ENCODE data around the gene RAP2A.

The RAP2A gene

GRCh38 chr13:97502706-97503105 is 68.7 kb downstream of the RAP2A start:
- H3K27me3 Mint-ChIP-seq (ENCODE audit: low read depth) = peaks cover 7% of the 10 kb centered on the region
- H3K36me3 Mint-ChIP-seq (ENCODE audit: low read depth) = no peaks in the 10 kb centered on the region
- no peak overlapping the region for H3K27ac Mint-ChIP-seq
- no peak for DNase-seq (ENCODE audit: low spot score)
- H3K9me3 Mint-ChIP-seq = no peaks in the 10 kb centered on the region
- H3K4me1 Mint-ChIP-seq (ENCODE audit: low read depth) = no peaks in the 10 kb centered on the region
- no peak overlapping the region for H3K4me3 Mint-ChIP-seq

GRCh38 chr13:97505017-97505416 is 71.0 kb downstream of the RAP2A start:
- no peaks in the 10 kb centered on the region for H3K36me3 Mint-ChIP-seq (ENCODE audit: low read depth)
- H3K27me3 Mint-ChIP-seq (ENCODE audit: low read depth) = peaks cover 7% of the 10 kb centered on the region
- H3K9me3 Mint-ChIP-seq = no peaks in the 10 kb centered on the region
- no peaks in the 10 kb centered on the region for H3K4me1 Mint-ChIP-seq (ENCODE audit: low read depth)
- no peak overlapping the region for H3K27ac Mint-ChIP-seq
- no peak for DNase-seq (ENCODE audit: low spot score)
- H3K4me3 Mint-ChIP-seq = no peak overlapping the region

- Mint-ChIP-seq H3K4me3 (no peak overlapping the region), H3K36me3 (ENCODE audit: low read depth) (no peaks in the 10 kb centered on the region), H3K27me3 (ENCODE audit: low read depth) (peaks cover 7% of the 10 kb centered on the region), H3K4me1 (ENCODE audit: low read depth) (no peaks in the 10 kb centered on the region), H3K9me3 (no peaks in the 10 kb centered on the region), H3K27ac (no peak overlapping the region)
- no peak for DNase-seq (ENCODE audit: low spot score)
These were observed 72.5 kb downstream of the RAP2A start for GRCh38 chr13:97506511-97506910.

GRCh38 chr13:97512732-97513131 is 78.8 kb downstream of the RAP2A start:
- Mint-ChIP-seq H3K4me1 (ENCODE audit: low read depth) (no peaks in the 10 kb centered on the region), H3K4me3 (no peak overlapping the region), H3K27ac (no peak overlapping the region), H3K36me3 (ENCODE audit: low read depth) (no peaks in the 10 kb centered on the region), H3K9me3 (peaks cover 4% of the 10 kb centered on the region), H3K27me3 (ENCODE audit: low read depth) (no peaks in the 10 kb centered on the region)
- no peak for DNase-seq (ENCODE audit: low spot score)

GRCh38 chr13:97515643-97516042 is 81.7 kb downstream of the RAP2A start:
- no peak overlapping the region for H3K4me3 Mint-ChIP-seq
- H3K27me3 Mint-ChIP-seq (ENCODE audit: low read depth) = no peaks in the 10 kb centered on the region
- H3K4me1 Mint-ChIP-seq (ENCODE audit: low read depth) = no peaks in the 10 kb centered on the region
- H3K9me3 Mint-ChIP-seq = peaks cover 4% of the 10 kb centered on the region
- no peak overlapping the region for H3K27ac Mint-ChIP-seq
- no peaks in the 10 kb centered on the region for H3K36me3 Mint-ChIP-seq (ENCODE audit: low read depth)
- DNase-seq (ENCODE audit: low spot score) = no peak

- no peak overlapping the region for H3K27ac Mint-ChIP-seq
These were observed 84.0 kb downstream of the RAP2A start for GRCh38 chr13:97517967-97518366.

More at GRCh38 chr13:97517967-97518366, 84.0 kb downstream of the RAP2A start:
- Mint-ChIP-seq H3K9me3 (no peaks in the 10 kb centered on the region), H3K27me3 (ENCODE audit: low read depth) (no peaks in the 10 kb centered on the region), H3K4me3 (no peak overlapping the region), H3K36me3 (ENCODE audit: low read depth) (no peaks in the 10 kb centered on the region), H3K4me1 (ENCODE audit: low read depth) (no peaks in the 10 kb centered on the region)
- DNase-seq (ENCODE audit: low spot score) = no peak

All from T-helper 2 cell treated with Interferon-gamma antibody and Interleukin-4, amounts not matched to agents 5 μg/mL and 100 μg/mL, for 36 hours (primary cell).